GM19043 (cell line): ENCODE data around the gene CSAG1.
"Not testable (repeated sequence)": the region's sequence is repeated elsewhere in the genome, so short reads cannot be mapped to it uniquely, and the experiment has no call there.

ENCODE experiments used
- ATAC-seq: cut with Tn5 transposase; IDR thresholded peaks from one replicate; pipeline ENCODE4 v1.9.1; 2021; ENCODE audit warnings: low read depth; ENCODE audit not compliant: unreplicated experiment

Gene CSAG1

GRCh38 chrX:152733261-152733975 lies at the start of gene CSAG1, which contains the start of gene MAGEA12:
TSS of gene CSAG1 (minus strand) at chrX:152733721. CDS start at chrX:152732460, 1,261 bp downstream.
TSS of gene MAGEA12 (plus strand) at chrX:152733757. CDS start at chrX:152736162, 2,405 bp downstream.
- ATAC-seq = no peak

GRCh38 chrX:152769549-152770289 lies 36.2 kb upstream of the CSAG1 start, which contains the start of gene MAGEA6:
TSS of gene MAGEA6 (minus strand) at chrX:152769689. CDS start at chrX:152767650, 2,039 bp downstream.
- not testable (repeated sequence) for ATAC-seq

- ATAC-seq = not testable (repeated sequence)
Measured at GRCh38 chrX:152766562-152766961, 33.0 kb upstream of the CSAG1 start.

GRCh38 chrX:152761582-152761981 lies 28.1 kb upstream of the CSAG1 start:
- ATAC-seq = not testable (repeated sequence)

- ATAC-seq = not testable (repeated sequence)
Measured at GRCh38 chrX:152759544-152759943, 26.0 kb upstream of the CSAG1 start.

- not testable (repeated sequence) for ATAC-seq
Measured at GRCh38 chrX:152758918-152759317, 25.4 kb upstream of the CSAG1 start, which contains the start of gene CSAG3. TSS of gene CSAG3 (plus strand) at chrX:152759218.

GRCh38 chrX:152754871-152755270 lies 21.4 kb upstream of the CSAG1 start:
- ATAC-seq = not testable (repeated sequence)

- not testable (repeated sequence) for ATAC-seq
Measured at GRCh38 chrX:152753686-152754650, 20.4 kb upstream of the CSAG1 start, which contains the start of gene MAGEA2. TSS of gene MAGEA2 (minus strand) at chrX:152753842. CDS start at chrX:152751363, 2,479 bp downstream.

- ATAC-seq = no peak
Measured at GRCh38 chrX:152738560-152738959, 5.0 kb upstream of the CSAG1 start.

- not testable (repeated sequence) for ATAC-seq
Measured at GRCh38 chrX:152736528-152736927, 3.0 kb upstream of the CSAG1 start.

GRCh38 chrX:152735860-152736511 lies 2.5 kb upstream of the CSAG1 start:
- no peak for ATAC-seq

- ATAC-seq = no peak
Measured at GRCh38 chrX:152735101-152735500, 1.6 kb upstream of the CSAG1 start.

GRCh38 chrX:152734143-152734858 lies 780 bp upstream of the CSAG1 start:
- not testable (repeated sequence) for ATAC-seq

- no peak for ATAC-seq
Measured at GRCh38 chrX:152725409-152725808, 8.1 kb downstream of the CSAG1 start.

- not testable (repeated sequence) for ATAC-seq
Measured at GRCh38 chrX:152713815-152714787, 19.4 kb downstream of the CSAG1 start, which contains the start of gene MAGEA2B. TSS of gene MAGEA2B (plus strand) at chrX:152714628. CDS start at chrX:152717107, 2,479 bp downstream.

GRCh38 chrX:152713195-152713594 lies 20.3 kb downstream of the CSAG1 start:
- ATAC-seq = not testable (repeated sequence)

- not testable (repeated sequence) for ATAC-seq
Measured at GRCh38 chrX:152709173-152709572, 24.3 kb downstream of the CSAG1 start, which contains the start of gene CSAG2. TSS of gene CSAG2 (minus strand) at chrX:152709273. CDS start at chrX:152709112, 161 bp downstream.
